HFF-Myc (cell line): ENCODE data around the gene GRID1.

Experiments used
- DNase-seq: peaks from one replicate; pipeline ENCODE4 v3.0.0-alpha.2; 2011; ENCODE audit warnings: low read depth; ENCODE audit errors: extremely low read depth
- H3K4me3 ChIP-seq: replicated peaks from 2 replicates; pipeline ENCODE4 v1.5.1; 2011; ENCODE audit warnings: low read depth, mild to moderate bottlenecking, control low read depth, low read length
- CTCF ChIP-seq: IDR thresholded peaks from 2 replicates; pipeline ENCODE4 v1.5.1; 2012; ENCODE audit warnings: mild to moderate bottlenecking, low read depth, low read length, control low read depth; ENCODE audit errors: missing control alignments

GRID1 gene

GRCh38 chr10:86225103-86225782 lies 141.4 kb downstream of the GRID1 start:
- no peak for TF ChIP-seq CTCF
- peak; percentile 2 for DNase-seq
- no peak overlapping the region for H3K4me3 ChIP-seq

- no peak for TF ChIP-seq CTCF
Observed at GRCh38 chr10:86224354-86225102, 142.1 kb downstream of the GRID1 start.

GRCh38 chr10:86223256-86223655 lies 143.3 kb downstream of the GRID1 start:
- no peak for DNase-seq
- no peak for TF ChIP-seq CTCF
- H3K4me3 ChIP-seq, result no peak overlapping the region

More at GRCh38 chr10:86224354-86225102, 142.1 kb downstream of the GRID1 start:
- no peak for DNase-seq
- no peak overlapping the region for H3K4me3 ChIP-seq

GRCh38 chr10:86222687-86223086 lies 143.9 kb downstream of the GRID1 start:
- no peak for DNase-seq
- no peak for TF ChIP-seq CTCF
- H3K4me3 ChIP-seq, result no peak overlapping the region

GRCh38 chr10:86222336-86222650 lies 144.3 kb downstream of the GRID1 start:
- no peak for DNase-seq
- no peak overlapping the region for H3K4me3 ChIP-seq
- no peak for TF ChIP-seq CTCF

- TF ChIP-seq CTCF, result no peak
- H3K4me3 ChIP-seq, result no peak overlapping the region
- DNase-seq, result no peak
Observed at GRCh38 chr10:86221442-86222335, 144.9 kb downstream of the GRID1 start.
